ENCODE results near the gene TCTN1. TPM values are rescaled to one million over a fixed set of nuclear protein-coding genes. Genes with fewer than 3 reads are reported as not detected.

TCTN1 gene
- total and polyA plus RNA-seq, 2 of the 4 experiments (the other 2 are of a cell fraction): 11.7 to 18.8 TPM

DNA sequence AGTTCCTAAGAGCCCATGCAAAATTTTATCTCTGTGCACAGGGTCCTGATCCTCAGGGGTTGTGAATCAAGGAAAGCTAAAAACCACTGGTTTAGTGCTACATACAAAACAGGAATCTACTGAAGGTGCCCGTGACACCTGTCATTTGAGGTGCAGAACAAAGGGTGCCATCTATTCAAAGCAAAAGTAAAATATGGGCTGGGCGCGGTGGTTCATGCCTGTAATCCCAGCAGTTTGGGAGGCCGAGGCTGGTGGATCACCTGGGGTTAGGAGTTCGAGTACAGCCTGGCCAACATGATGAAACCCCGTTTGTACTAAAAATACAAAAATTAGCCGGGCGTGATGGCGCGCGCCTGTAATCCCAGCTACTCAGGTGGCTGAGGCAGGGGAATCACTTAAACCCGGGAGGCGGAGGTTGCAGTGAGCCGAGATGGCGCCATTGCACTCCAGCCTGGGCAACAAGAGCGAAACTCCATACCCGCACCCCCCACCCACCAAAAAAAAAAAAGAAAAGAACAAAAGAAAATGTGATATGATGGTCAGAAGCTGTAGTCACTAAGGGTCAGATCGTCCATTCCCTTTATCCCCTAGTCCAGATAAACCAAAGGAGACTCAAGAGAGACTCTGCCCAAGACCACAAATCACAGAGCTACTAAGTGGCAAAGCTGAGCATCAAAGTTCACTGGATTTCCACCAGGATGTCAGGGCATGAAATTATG, 34.2 kb upstream of the TCTN1 start:
- DNase-seq (no peak), ATAC-seq (ENCODE audit: low read depth) (no peak)
- Histone ChIP-seq H4K91ac (ENCODE audit: insufficient read depth, low read depth, low read length) (no peak overlapping the region), H2AFZ (replicated peaks; ENCODE audit: low read length, poor library complexity) (no peak overlapping the region), H2BK15ac (ENCODE audit: low read depth, low read length) (no peak overlapping the region), H3K56ac (ENCODE audit: extremely low read depth, insufficient read depth, low read length) (no peak overlapping the region), H3K4me2 (ENCODE audit: low read depth, low read length) (no peak overlapping the region), H3K27me3 (ENCODE audit: control insufficient read depth, insufficient read depth, low read length) (no peaks in the 10 kb centered on the region), H2BK5ac (ENCODE audit: low read depth, low read length, poor library complexity, severe bottlenecking) (no peak overlapping the region), H3K4me1 (ENCODE audit: control insufficient read depth, insufficient read depth, low read length) (peaks cover 11% of the 10 kb centered on the region), H3K23ac (ENCODE audit: low read depth, low read length) (peak overlapping the region; percentile 83; the same call in 1 of the 2 replicates), H3K9me3 (ENCODE audit: control insufficient read depth, insufficient read depth, low read length) (no peaks in the 10 kb centered on the region), H3K36me3 (ENCODE audit: control insufficient read depth, insufficient read depth, low read length) (no peaks in the 10 kb centered on the region), H4K20me1 (ENCODE audit: insufficient read depth, low read length) (peaks cover 52% of the 10 kb centered on the region), H3K14ac (replicated peaks; ENCODE audit: low read depth, low read length) (peak overlapping the region; percentile 41; the same call in 1 of the 2 replicates), H2AK9ac (replicated peaks; ENCODE audit: low read depth, low read length, poor library complexity) (no peak overlapping the region), H2BK120ac (ENCODE audit: low read depth, low read length) (no peak overlapping the region), H3K18ac (ENCODE audit: low read depth, low read length) (no peak overlapping the region), H2AK5ac (ENCODE audit: low read depth, low read length) (no peak overlapping the region), H4K5ac (ENCODE audit: low read depth, low read length) (no peak overlapping the region), H3K27ac (ENCODE audit: insufficient read depth, low read length) (no peak overlapping the region), H3K4ac (ENCODE audit: low read depth, low read length) (0 out of 2 replicates have a peak overlapping the region, but pooled peaks have one; percentile 60), H3K9ac (ENCODE audit: low read depth, low read length) (no peak overlapping the region), H3K79me1 (ENCODE audit: low read depth in 1 of 2, low read length in 2 of 2) (peaks cover 17 to 60% of the 10 kb centered on the region in 2 experiments), H4K8ac (ENCODE audit: low read depth in 2 of 2, low read length in 2 of 2) (no peak overlapping the region), H3K9me1 (ENCODE audit: insufficient read depth, low read length) (peaks cover 10% of the 10 kb centered on the region), H3K4me3 (ENCODE audit: insufficient read depth, low read depth, low read length) (no peak overlapping the region), H2BK20ac (ENCODE audit: low read depth, low read length) (no peak overlapping the region)
- dilution Hi-C loops (cut with HindIII; ENCODE audit: low sequenced_read_pairs, unreplicated experiment) (no loop called here), intact Hi-C loops (cut with micrococcal nuclease) (loop anchor here (5.0 kb wide), 1 partner anchor 32 kb away; no protein-coding TSS in a partner anchor), in situ Hi-C loops (cut with MboI; ENCODE audit: low sequenced_read_pairs) (no loop called here)
- no TSS peak for BruUV-seq (replicated peaks)
- POLR2A ChIA-PET (ENCODE audit: unreplicated experiment): no interaction called here
- CTCF ChIA-PET: interaction anchor here (0.7 to 1.0 kb wide), 2 partner anchors 28 to 111 kb away, joined by 3 read pairs; partner anchors contain the start of gene FAM216A
- 98% methylated on average over 8 of the region's 18 CpGs; no CpG with 5 or more reads in 1 of the 2 experiments for WGBS, 2 experiments (ENCODE audit: extremely low coverage in 2 of 2, insufficient read length in 1 of 2)
- no peak for TF ChIP-seq MAZ (IDR thresholded peaks at IDR 0.05; ENCODE audit: borderline replicate concordance, low read depth, low read length)
- no peak for TF ChIP-seq CHD1 (IDR thresholded peaks at IDR 0.05; ENCODE audit: low read depth, low read length)
- TF ChIP-seq MXI1 (IDR thresholded peaks at IDR 0.05; ENCODE audit: borderline replicate concordance, low read depth, low read length): no peak
- no peak for TF ChIP-seq CEBPB (IDR thresholded peaks at IDR 0.05; ENCODE audit: low read depth, low read length)
- TF ChIP-seq RCOR1 (IDR thresholded peaks at IDR 0.05; ENCODE audit: insufficient replicate concordance, low read length): no peak
- no peak for TF ChIP-seq FOS (IDR thresholded peaks at IDR 0.05; ENCODE audit: low read depth, low read length)
- TF ChIP-seq, protein P1, sequence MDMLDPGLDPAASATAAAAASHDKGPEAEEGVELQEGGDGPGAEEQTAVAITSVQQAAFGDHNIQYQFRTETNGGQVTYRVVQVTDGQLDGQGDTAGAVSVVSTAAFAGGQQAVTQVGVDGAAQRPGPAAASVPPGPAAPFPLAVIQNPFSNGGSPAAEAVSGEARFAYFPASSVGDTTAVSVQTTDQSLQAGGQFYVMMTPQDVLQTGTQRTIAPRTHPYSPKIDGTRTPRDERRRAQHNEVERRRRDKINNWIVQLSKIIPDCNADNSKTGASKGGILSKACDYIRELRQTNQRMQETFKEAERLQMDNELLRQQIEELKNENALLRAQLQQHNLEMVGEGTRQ (IDR thresholded peaks at IDR 0.05; ENCODE audit: low read depth, low read length): no peak
- TF ChIP-seq, protein P2, sequence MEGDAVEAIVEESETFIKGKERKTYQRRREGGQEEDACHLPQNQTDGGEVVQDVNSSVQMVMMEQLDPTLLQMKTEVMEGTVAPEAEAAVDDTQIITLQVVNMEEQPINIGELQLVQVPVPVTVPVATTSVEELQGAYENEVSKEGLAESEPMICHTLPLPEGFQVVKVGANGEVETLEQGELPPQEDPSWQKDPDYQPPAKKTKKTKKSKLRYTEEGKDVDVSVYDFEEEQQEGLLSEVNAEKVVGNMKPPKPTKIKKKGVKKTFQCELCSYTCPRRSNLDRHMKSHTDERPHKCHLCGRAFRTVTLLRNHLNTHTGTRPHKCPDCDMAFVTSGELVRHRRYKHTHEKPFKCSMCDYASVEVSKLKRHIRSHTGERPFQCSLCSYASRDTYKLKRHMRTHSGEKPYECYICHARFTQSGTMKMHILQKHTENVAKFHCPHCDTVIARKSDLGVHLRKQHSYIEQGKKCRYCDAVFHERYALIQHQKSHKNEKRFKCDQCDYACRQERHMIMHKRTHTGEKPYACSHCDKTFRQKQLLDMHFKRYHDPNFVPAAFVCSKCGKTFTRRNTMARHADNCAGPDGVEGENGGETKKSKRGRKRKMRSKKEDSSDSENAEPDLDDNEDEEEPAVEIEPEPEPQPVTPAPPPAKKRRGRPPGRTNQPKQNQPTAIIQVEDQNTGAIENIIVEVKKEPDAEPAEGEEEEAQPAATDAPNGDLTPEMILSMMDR (conservative IDR thresholded peaks at IDR 0.05; ENCODE audit: low read depth, low read length): no peak
- no peak for TF ChIP-seq MAFK (IDR thresholded peaks at IDR 0.05; ENCODE audit: low read depth, low read length)
- TF ChIP-seq, protein P3, sequence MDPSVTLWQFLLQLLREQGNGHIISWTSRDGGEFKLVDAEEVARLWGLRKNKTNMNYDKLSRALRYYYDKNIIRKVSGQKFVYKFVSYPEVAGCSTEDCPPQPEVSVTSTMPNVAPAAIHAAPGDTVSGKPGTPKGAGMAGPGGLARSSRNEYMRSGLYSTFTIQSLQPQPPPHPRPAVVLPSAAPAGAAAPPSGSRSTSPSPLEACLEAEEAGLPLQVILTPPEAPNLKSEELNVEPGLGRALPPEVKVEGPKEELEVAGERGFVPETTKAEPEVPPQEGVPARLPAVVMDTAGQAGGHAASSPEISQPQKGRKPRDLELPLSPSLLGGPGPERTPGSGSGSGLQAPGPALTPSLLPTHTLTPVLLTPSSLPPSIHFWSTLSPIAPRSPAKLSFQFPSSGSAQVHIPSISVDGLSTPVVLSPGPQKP (IDR thresholded peaks at IDR 0.05; ENCODE audit: borderline replicate concordance, low read depth, low read length): no peak
- no peak for TF ChIP-seq RAD21 (IDR thresholded peaks at IDR 0.05; ENCODE audit: low read length)

Data from IMR-90 (cell line).